Ureter (tissue), 1 donor: ENCODE results near the gene PARD6G. TPM values are rescaled to one million over a fixed set of nuclear protein-coding genes. Genes with fewer than 3 reads are reported as not detected.
"Not testable (repeated sequence)": the region's sequence is repeated elsewhere in the genome, so short reads cannot be mapped to it uniquely, and the experiment has no call there.

Source experiments
- DNase-seq: peaks from one replicate; pipeline ENCODE4 v3.0.0-alpha.2; 2020; ENCODE audit warnings: low spot score
- total RNA-seq: library from RNA; stranded (reverse); gene quantifications from one replicate; pipeline ENCODE4 v1.2.4, GENCODE V29; 2023
- donor health status: DM: yes; HTN: yes; CAD: no.

PARD6G gene
- total RNA-seq, 1 donor from 2014 or later = 26.4 TPM

DNA sequence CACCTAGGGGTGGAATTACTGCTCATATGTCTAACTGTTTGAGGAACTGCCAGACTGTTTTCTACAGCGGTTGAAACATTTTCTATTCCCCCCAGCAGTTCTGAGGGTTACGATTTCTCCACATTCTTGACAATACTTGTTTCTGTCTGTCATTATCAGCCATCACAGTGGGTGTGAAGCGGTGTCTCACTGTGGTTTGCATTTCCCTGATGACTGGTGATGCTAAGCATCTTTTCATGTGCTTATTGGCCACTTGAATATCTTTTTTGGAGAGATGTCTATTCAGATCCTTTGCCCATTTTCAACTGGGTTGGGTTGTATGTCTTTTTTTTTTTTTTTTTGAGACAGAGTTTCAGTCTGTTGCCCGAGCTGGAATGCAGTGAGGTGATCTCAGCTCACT, 75.3 kb downstream of the PARD6G start:
- no peak for DNase-seq

GRCh38 chr18:80171054-80171872, 76.1 kb downstream of the PARD6G start:
- DNase-seq = peak; percentile 58

DNA sequence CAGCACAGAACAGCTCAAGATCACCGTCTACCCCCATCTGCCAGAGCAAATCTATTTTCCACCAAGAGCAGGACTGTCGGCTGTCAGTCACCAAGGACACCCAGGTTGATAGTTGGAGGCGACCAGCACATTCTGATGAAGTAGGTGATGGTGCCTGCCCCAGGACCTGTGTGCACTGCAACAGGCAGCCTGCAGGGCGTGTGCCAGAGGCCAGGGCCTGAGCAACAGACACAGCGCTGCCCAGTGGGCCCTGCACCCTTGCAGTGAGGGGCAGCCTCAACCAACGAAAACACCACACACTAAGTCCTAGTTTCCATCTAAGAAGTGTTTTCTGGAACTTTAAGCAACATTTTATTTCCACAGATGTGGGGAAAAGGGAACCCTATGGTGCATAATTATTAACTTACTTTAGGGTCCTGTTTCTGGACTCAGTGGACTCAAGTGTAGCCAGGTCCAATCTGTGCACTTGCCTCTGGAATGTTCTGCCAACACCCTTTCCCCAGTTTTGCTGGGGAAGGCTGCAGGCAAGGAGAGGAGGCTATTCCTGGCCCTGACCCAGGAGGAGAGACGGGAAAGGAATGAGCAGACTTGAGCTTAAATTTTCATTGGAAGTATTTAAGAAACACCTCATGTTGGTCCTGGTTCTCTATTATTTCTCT, 76.8 kb downstream of the PARD6G start:
- no peak for DNase-seq

- no peak for DNase-seq
Observed at GRCh38 chr18:80169607-80170006, 77.7 kb downstream of the PARD6G start.

DNA sequence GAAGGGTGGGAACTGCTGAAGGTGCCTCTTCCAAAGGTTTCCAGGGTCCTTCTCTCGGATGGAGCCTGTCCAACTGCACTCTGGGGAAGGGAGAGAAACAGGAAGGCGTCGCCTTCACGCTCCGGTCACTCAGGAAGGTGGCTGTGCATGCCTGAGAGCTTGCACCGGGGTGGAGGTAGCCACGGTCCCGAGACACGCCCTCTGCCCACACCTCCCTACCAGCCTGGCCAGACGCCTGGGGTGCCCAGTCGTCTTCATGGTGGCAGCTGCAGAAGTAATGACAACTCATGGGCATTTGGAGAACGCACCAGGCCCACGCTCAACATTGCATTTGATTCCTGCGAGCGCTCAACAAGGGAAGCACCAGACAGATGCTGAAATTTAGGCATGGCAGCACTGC, 78.3 kb downstream of the PARD6G start:
- no peak for DNase-seq

GRCh38 chr18:80168346-80168745, 79.0 kb downstream of the PARD6G start:
- no peak for DNase-seq

- DNase-seq = no peak
Observed at GRCh38 chr18:80167931-80168330, 79.4 kb downstream of the PARD6G start.

GRCh38 chr18:80167331-80167730, 80.0 kb downstream of the PARD6G start:
- no peak for DNase-seq

DNA sequence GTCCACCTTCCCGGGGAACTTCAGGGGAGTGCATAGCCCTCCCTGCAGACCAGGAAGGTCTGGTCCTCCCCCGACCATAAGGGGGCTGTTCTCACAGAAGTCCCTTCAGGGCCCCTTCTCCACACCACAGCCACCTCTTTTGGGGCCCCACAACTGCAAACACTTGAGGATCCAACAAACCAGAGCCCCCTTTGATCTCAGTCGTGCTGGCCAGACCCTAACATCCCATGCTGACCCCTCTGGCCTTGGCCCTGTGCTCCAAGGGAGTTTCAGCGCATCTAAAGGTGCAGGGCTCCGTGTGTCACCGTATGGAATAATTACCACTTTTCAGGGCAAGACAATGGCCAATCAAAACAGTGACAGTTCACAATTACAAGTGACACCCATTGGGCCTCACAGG, 80.6 kb downstream of the PARD6G start:
- no peak for DNase-seq

DNA sequence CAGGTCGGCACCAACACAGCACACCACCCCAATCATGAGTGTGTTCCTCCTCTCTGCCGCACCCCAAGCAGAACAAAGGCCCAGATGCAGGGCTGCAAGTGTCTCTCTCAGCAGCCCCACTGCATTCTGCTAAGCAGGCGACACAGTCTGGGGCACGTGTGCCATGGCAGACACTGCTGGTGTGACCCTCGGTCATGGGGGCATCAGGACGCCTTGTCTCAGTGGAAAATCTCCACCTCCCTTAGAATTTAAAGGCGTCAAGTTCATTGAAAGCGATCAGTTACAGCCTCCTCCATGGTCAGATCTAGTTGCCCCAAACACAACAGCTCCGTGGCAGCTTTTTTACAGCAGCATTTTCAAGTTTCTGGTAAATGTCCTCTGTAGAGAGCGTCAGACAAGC, 81.1 kb downstream of the PARD6G start:
- no peak for DNase-seq

- DNase-seq = not testable (repeated sequence)
Observed at GRCh38 chr18:80164727-80165355, 82.5 kb downstream of the PARD6G start.

- no peak for DNase-seq
Observed at GRCh38 chr18:80163183-80163582, 84.1 kb downstream of the PARD6G start.

GRCh38 chr18:80161781-80162417, 85.4 kb downstream of the PARD6G start:
- no peak for DNase-seq

DNA sequence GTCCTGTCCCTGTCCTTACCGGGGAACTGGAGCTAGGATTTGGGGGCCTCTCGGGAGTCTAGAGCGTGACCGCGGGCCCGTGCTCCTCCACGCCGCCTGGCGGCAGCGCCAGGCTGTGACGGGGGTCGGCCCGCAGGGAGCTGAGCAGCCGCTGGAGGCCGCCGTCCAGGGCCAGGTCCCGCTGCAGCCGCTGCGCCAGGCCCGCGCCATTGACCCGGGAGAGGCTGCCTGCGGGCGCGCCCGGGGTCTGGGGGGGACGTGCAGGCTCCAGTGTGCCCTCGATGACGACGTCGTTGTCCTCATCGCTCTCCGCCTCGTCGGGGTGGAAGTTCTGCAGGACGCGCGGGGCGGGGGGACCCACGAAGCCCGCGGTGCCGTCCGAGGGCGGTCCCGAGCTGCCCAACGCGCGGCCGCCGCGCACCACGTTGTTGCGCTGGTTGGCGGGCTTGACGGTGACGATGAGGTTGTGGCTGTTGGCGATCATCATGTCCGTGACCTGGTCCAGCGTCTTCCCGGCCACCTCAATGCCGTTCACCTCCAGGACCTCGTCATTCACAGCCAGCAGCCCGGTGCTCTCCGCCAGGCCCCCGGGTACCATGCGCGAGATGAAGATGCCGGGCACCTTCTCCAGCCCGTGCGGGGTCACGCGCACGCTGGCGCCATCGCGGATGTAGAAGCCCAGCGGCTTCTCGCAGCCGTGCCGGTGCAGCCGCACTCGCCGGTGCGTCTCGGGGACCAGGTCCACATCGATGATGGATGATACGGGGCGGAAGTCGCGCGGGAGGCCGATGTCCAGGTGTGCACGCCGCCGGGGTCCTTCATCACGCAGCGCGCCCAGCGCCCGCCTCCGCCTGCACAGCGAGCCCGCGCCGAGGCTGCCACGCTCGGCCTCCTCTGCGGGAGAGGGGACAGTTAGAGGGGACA, 87.3 kb downstream of the PARD6G start:
- no peak for DNase-seq

GRCh38 chr18:80158365-80158764, 88.9 kb downstream of the PARD6G start:
- DNase-seq = no peak

GRCh38 chr18:80157708-80158343, 89.5 kb downstream of the PARD6G start:
- DNase-seq = peak; percentile 83

DNA sequence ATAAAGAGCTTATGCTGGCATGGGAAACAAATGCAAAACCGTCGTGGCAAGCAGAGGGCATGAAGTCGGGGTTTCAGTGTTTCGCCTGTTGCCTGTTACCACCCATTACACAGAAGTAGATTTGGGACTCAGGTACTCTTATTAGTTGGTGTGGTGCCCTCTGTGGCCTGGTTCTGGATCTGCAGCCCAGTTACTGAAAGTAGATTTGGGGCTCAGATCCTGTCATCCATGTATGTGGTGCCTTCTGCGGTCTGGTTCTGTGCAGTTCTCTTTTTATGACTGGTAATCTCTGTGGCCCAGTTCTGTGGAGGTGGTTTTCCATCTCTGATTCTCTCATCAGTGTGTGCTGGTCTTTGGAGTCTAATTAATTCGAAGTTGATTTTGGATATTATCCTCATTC, 93.0 kb downstream of the PARD6G start:
- no peak for DNase-seq

- DNase-seq = no peak
Observed at GRCh38 chr18:80149667-80150066, 97.6 kb downstream of the PARD6G start.

- no peak for DNase-seq
Observed at GRCh38 chr18:80148326-80149199, 98.8 kb downstream of the PARD6G start.
